Lung (tissue), 12 donors: ENCODE results near the gene NSMCE1. TPM values are rescaled to one million over a fixed set of nuclear protein-coding genes. Genes with fewer than 3 reads are reported as not detected.
A peak's percentile ranks its signal among the peaks of the same experiment; 100 is the strongest.

Experiments used
- ATAC-seq: fragments of 200-7000 bp; cut with Tn5 transposase; one replicate; pipeline ENCODE4 v1.9.1; 2020; ENCODE audit warnings: moderate number of reproducible peaks; ENCODE audit not compliant: insufficient read depth, low FRiP score
- DNase-seq, 3 donors: peaks; one replicate each; pipeline ENCODE4 v3.0.0-alpha.2; 2013 to 2017
- H3K27ac ChIP-seq, 2 donors: one replicate each; pipeline ENCODE4 v1.5.1; 2013; ENCODE audit warnings: mild to moderate bottlenecking in 2 of 2, moderate library complexity in 2 of 2, control low read depth in 1 of 2, inconsistent platforms in 1 of 2, low read depth in 1 of 2, low read length in 1 of 2
- H3K27me3 ChIP-seq, 3 donors: one replicate each; pipeline ENCODE4 v1.5.1; 2013; ENCODE audit warnings: low read length in 2 of 3; ENCODE audit not compliant: control insufficient read depth in 3 of 3, insufficient read depth in 3 of 3
- H3K36me3 ChIP-seq, 4 donors: one replicate each; pipeline ENCODE4 v1.5.1; 2013; ENCODE audit warnings: low read length in 4 of 4, mild to moderate bottlenecking in 1 of 4, moderate library complexity in 1 of 4; ENCODE audit not compliant: control insufficient read depth in 4 of 4, insufficient read depth in 4 of 4
- H3K4me1 ChIP-seq, 5 donors: one replicate each; pipeline ENCODE4 v1.5.1; 2013; ENCODE audit warnings: low read length in 5 of 5, mild to moderate bottlenecking in 2 of 5, moderate library complexity in 1 of 5; ENCODE audit not compliant: control insufficient read depth in 5 of 5, insufficient read depth in 5 of 5
- H3K4me3 ChIP-seq: one replicate; pipeline ENCODE4 v1.5.1; 2013; ENCODE audit warnings: mild to moderate bottlenecking, control low read depth, moderate library complexity
- H3K9ac ChIP-seq, 2 donors: one replicate each; pipeline ENCODE4 v1.5.1; 2013; ENCODE audit warnings: low read length in 2 of 2, control low read depth in 1 of 2; ENCODE audit not compliant: insufficient read depth in 1 of 2
- H3K9me3 ChIP-seq, 4 donors: one replicate each; pipeline ENCODE4 v1.5.1; 2013; ENCODE audit warnings: low read length in 3 of 4, mild to moderate bottlenecking in 1 of 4, moderate library complexity in 1 of 4; ENCODE audit not compliant: control insufficient read depth in 4 of 4, insufficient read depth in 3 of 4
- WGBS, 2 donors: extraction: QIAGEN DNeasy Blood & Tissue Kit; methylation state at CpG; one replicate each; pipeline ENCODE4 v1.1.7; 2013; 5-methylcytosine and 5-hydroxymethylcytosine counted together
- polyA plus RNA-seq, 2 donors: library from polyadenylated mRNA; stranded (reverse); fragments of 200-250 nt; gene quantifications; one replicate each; pipeline ENCODE4 v1.2.1, GENCODE V29; 2013
- total RNA-seq, 2 donors: library from RNA; depleted of rRNA in 1 of 2; stranded (reverse); fragments of >200 nt in 1 of 2; gene quantifications; one replicate each; pipeline ENCODE4 v1.2.1, GENCODE V29; 2014 to 2021
- TF ChIP-seq, protein P1 (sequence below): IDR thresholded peaks from 2 replicates; pipeline ENCODE4 v1.5.1; 2012; ENCODE audit warnings: mild to moderate bottlenecking; ENCODE audit errors: control extremely low read depth, extremely low read depth
- donor health status: control.
- donor health status: control.
- donor health status: Bipolar disorder and iron deficiency.
- donor health status: healthy.
- donor health status: DM: yes; HTN: yes; CAD: no.

Gene NSMCE1
- total and polyA plus RNA-seq, 4 donors: 37.4 to 75.4 (median 57.2) TPM

GRCh38 chr16:27205423-27206065 lies 63.0 kb downstream of the NSMCE1 start:
- 95% methylated on average over 10 of the region's 10 CpGs for WGBS, 2 donors
- no peak for ATAC-seq
- Histone ChIP-seq H3K27ac (no peak overlapping the region), H3K27me3 (no peaks in the 10 kb centered on the region), H3K4me1 (peaks cover 0 to 13% (median 4%) of the 10 kb centered on the region in 5 donors), H3K36me3 (peaks cover 0 to 7% (median 4%) of the 10 kb centered on the region in 4 donors), H3K9me3 (no peaks in the 10 kb centered on the region), H3K4me3 (no peak overlapping the region), H3K9ac (no peak overlapping the region)
- DNase-seq: no peak
- TF ChIP-seq, protein P1, sequence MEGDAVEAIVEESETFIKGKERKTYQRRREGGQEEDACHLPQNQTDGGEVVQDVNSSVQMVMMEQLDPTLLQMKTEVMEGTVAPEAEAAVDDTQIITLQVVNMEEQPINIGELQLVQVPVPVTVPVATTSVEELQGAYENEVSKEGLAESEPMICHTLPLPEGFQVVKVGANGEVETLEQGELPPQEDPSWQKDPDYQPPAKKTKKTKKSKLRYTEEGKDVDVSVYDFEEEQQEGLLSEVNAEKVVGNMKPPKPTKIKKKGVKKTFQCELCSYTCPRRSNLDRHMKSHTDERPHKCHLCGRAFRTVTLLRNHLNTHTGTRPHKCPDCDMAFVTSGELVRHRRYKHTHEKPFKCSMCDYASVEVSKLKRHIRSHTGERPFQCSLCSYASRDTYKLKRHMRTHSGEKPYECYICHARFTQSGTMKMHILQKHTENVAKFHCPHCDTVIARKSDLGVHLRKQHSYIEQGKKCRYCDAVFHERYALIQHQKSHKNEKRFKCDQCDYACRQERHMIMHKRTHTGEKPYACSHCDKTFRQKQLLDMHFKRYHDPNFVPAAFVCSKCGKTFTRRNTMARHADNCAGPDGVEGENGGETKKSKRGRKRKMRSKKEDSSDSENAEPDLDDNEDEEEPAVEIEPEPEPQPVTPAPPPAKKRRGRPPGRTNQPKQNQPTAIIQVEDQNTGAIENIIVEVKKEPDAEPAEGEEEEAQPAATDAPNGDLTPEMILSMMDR: no peak

- H3K9me3 ChIP-seq: no peaks in the 10 kb centered on the region
- WGBS, 2 donors: 51 to 60% methylated on average over 14 of the region's 14 CpGs
- peak overlapping the region; percentile 88 to 94 for H3K9ac ChIP-seq
- H3K36me3 ChIP-seq: no peaks in the 10 kb centered on the region
- peak overlapping the region; percentile 86 to 96 for H3K27ac ChIP-seq
- H3K4me1 ChIP-seq: peaks cover 0 to 13% (median 4%) of the 10 kb centered on the region in 5 donors
- peak overlapping the region; percentile 29 for H3K4me3 ChIP-seq
- H3K27me3 ChIP-seq: no peaks in the 10 kb centered on the region
- peak in 1 of 3 donors; percentile 65 for DNase-seq
- TF ChIP-seq, protein P1: no peak
- ATAC-seq: no peak
Measured at GRCh38 chr16:27204312-27204915, 64.2 kb downstream of the NSMCE1 start.

- Histone ChIP-seq H3K4me1 (peaks cover 0 to 13% (median 4%) of the 10 kb centered on the region in 5 donors), H3K4me3 (peak within 1 kb of the TSS; percentile 57), H3K36me3 (no peaks in the 10 kb centered on the region), H3K9ac (peak within 1 kb of the TSS; percentile 94 to 98), H3K27ac (peak within 1 kb of the TSS; percentile 94 to 96), H3K27me3 (no peaks in the 10 kb centered on the region), H3K9me3 (no peaks in the 10 kb centered on the region)
- ATAC-seq (peak; percentile 94), DNase-seq (peak; percentile 100)
- TF ChIP-seq, protein P1: no peak
- 0 to 1% methylated on average over 70 of the region's 70 CpGs for WGBS, 2 donors
Measured at GRCh38 chr16:27203507-27204311, 64.9 kb downstream of the NSMCE1 start, which contains the start of gene KDM8. Gene KDM8, plus strand, starts transcription at chr16:27203526. Its CDS starts 6,598 bp downstream, at chr16:27210124.
